ENCODE data around the gene DONSON.

- TF ChIP-seq CTCF (IDR thresholded peaks at IDR 0.05) (no peak), POLR2A (IDR thresholded peaks at IDR 0.05) (no peak)
Measured at GRCh38 chr21:33619726-33620125, 31.2 kb upstream of the DONSON start.

Measured in thyroid gland (tissue), 4 donors.